Fibroblast of pulmonary artery (primary cell): ENCODE results near the gene SEC14L5.
A peak's percentile ranks its signal among the peaks of the same experiment; 100 is the strongest.

Experiments used
- DNase-seq: peaks from one replicate; pipeline ENCODE4 v3.0.0-alpha.2; 2010; ENCODE audit warnings: low read depth
- H3K4me3 ChIP-seq: replicated peaks from 2 replicates; pipeline ENCODE4 v1.5.1; 2011; ENCODE audit warnings: low read depth, mild to moderate bottlenecking, control low read depth, low read length, moderate library complexity
- CTCF ChIP-seq: IDR thresholded peaks from 2 replicates; pipeline ENCODE4 v1.5.1; 2011; ENCODE audit warnings: mild to moderate bottlenecking, control low read depth, low read length, inconsistent platforms; ENCODE audit errors: missing control alignments

SEC14L5 gene

GRCh38 chr16:5019775-5020174 lies 61.6 kb downstream of the SEC14L5 start:
- DNase-seq, result no peak
- H3K4me3 ChIP-seq, result no peak overlapping the region
- no peak for TF ChIP-seq CTCF

GRCh38 chr16:5020551-5020950 lies 62.4 kb downstream of the SEC14L5 start:
- no peak for TF ChIP-seq CTCF
- H3K4me3 ChIP-seq, result no peak overlapping the region
- no peak for DNase-seq

GRCh38 chr16:5022521-5022920 lies 64.4 kb downstream of the SEC14L5 start:
- no peak for DNase-seq
- TF ChIP-seq CTCF, result no peak
- H3K4me3 ChIP-seq, result no peak overlapping the region

- H3K4me3 ChIP-seq, result no peak overlapping the region
- no peak for TF ChIP-seq CTCF
- DNase-seq, result peak; percentile 24
Measured at GRCh38 chr16:5024632-5025031, 66.5 kb downstream of the SEC14L5 start.

GRCh38 chr16:5025171-5025632 lies 67.1 kb downstream of the SEC14L5 start:
- TF ChIP-seq CTCF, result peak; percentile 33

GRCh38 chr16:5026664-5027063 lies 68.5 kb downstream of the SEC14L5 start:
- no peak for TF ChIP-seq CTCF
- no peak overlapping the region for H3K4me3 ChIP-seq
- DNase-seq, result no peak

More at GRCh38 chr16:5025171-5025632, 67.1 kb downstream of the SEC14L5 start:
- DNase-seq, result peak; percentile 23
- H3K4me3 ChIP-seq, result no peak overlapping the region

- no peak for DNase-seq
- TF ChIP-seq CTCF, result no peak
- H3K4me3 ChIP-seq, result no peak overlapping the region
Measured at GRCh38 chr16:5027086-5027485, 69.0 kb downstream of the SEC14L5 start.
